Neural progenitor cell (in vitro differentiated cells): Measurements from ENCODE around the gene CREG1. TPM values are rescaled to one million over a fixed set of nuclear protein-coding genes. Genes with fewer than 3 reads are reported as not detected.
A peak's percentile ranks its signal among the peaks of the same experiment; 100 is the strongest.
"Not testable (repeated sequence)": the region's sequence is repeated elsewhere in the genome, so short reads cannot be mapped to it uniquely, and the experiment has no call there.

Experiments
- DNase-seq: peaks from one replicate; pipeline ENCODE4 v3.0.0-alpha.2; 2016; ENCODE audit warnings: low spot score
- H2AFZ ChIP-seq: fragments of 200-600 bp; sonication (generic); replicated peaks from 2 replicates; pipeline ENCODE4 v1.6.1; 2016; ENCODE audit warnings: antibody characterized with exemption
- H3F3A ChIP-seq: fragments of 200-600 bp; sonication (generic); 2 replicates; pipeline ENCODE4 v1.6.1; 2016; ENCODE audit warnings: antibody characterized with exemption, low read depth
- H3K27ac ChIP-seq: fragments of 200-600 bp; sonication (generic); 2 replicates; pipeline ENCODE4 v1.5.1; 2016; ENCODE audit warnings: mild to moderate bottlenecking
- H3K27me3 ChIP-seq: fragments of 200-600 bp; sonication (generic); 2 replicates; pipeline ENCODE4 v1.6.1; 2016; ENCODE audit warnings: mild to moderate bottlenecking, moderate library complexity
- H3K36me3 ChIP-seq: fragments of 200-600 bp; sonication (generic); 2 replicates; pipeline ENCODE4 v1.5.1; 2016
- H3K4me1 ChIP-seq: fragments of 200-600 bp; sonication (generic); 2 replicates; pipeline ENCODE4 v1.6.1; 2016; ENCODE audit warnings: mixed run types
- H3K4me2 ChIP-seq: fragments of 200-600 bp; sonication (generic); 2 replicates; pipeline ENCODE4 v1.6.1; 2016
- H3K4me3 ChIP-seq: fragments of 200-600 bp; sonication (generic); 2 replicates; pipeline ENCODE4 v1.5.1; 2016
- H3K79me2 ChIP-seq: fragments of 200-600 bp; sonication (generic); 2 replicates; pipeline ENCODE4 v1.6.1; 2016; ENCODE audit warnings: low read depth
- H3K9ac ChIP-seq: fragments of 200-600 bp; sonication (generic); 2 replicates; pipeline ENCODE4 v1.6.1; 2016
- H3K9me3 ChIP-seq: fragments of 200-600 bp; sonication (generic); 2 replicates; pipeline ENCODE4 v1.5.1; 2016; ENCODE audit warnings: low read depth
- H4K20me1 ChIP-seq: fragments of 200-600 bp; sonication (generic); 2 replicates; pipeline ENCODE4 v1.6.1; 2016; ENCODE audit warnings: low read depth
- H3K27ac Mint-ChIP-seq: 3 replicates; pipeline ENCODE4 v1.8.0; 2021; ENCODE audit warnings: mixed read lengths
- H3K27me3 Mint-ChIP-seq: 2 replicates; pipeline ENCODE4 v1.8.0; 2022; ENCODE audit warnings: low read depth, mild to moderate bottlenecking, inconsistent platforms, moderate library complexity, mixed read lengths; ENCODE audit not compliant: insufficient read depth
- H3K36me3 Mint-ChIP-seq: 3 replicates; pipeline ENCODE4 v1.8.0; 2021; ENCODE audit warnings: mixed read lengths
- H3K4me1 Mint-ChIP-seq: 3 replicates; pipeline ENCODE4 v1.8.0; 2021; ENCODE audit warnings: mixed read lengths
- H3K4me3 Mint-ChIP-seq: 3 replicates; pipeline ENCODE4 v1.8.0; 2021; ENCODE audit warnings: mild to moderate bottlenecking, moderate library complexity, mixed read lengths
- H3K9me3 Mint-ChIP-seq: 3 replicates; pipeline ENCODE4 v1.8.0; 2020; ENCODE audit warnings: mixed read lengths
- CTCF ChIP-seq: fragments of 200-600 bp; sonication (generic); IDR thresholded peaks from 2 replicates; pipeline ENCODE4 v1.5.1; 2017; ENCODE audit warnings: antibody characterized with exemption, mild to moderate bottlenecking
- EZH2 ChIP-seq: fragments of 200-600 bp; sonication (generic); IDR thresholded peaks from 2 replicates; pipeline ENCODE4 v1.6.1; 2017; ENCODE audit warnings: antibody characterized with exemption, mild to moderate bottlenecking, moderate library complexity
- EZH2phosphoT487 ChIP-seq: fragments of 200-600 bp; sonication (generic); IDR thresholded peaks from 2 replicates; pipeline ENCODE4 v1.6.1; 2017; ENCODE audit warnings: antibody characterized with exemption
- total RNA-seq: library from RNA; depleted of rRNA; stranded (reverse); fragments of >200 nt; gene quantifications from 2 replicates; pipeline ENCODE4 v1.2.3, GENCODE V29; 2015; ENCODE audit warnings: low replicate concordance

CREG1 gene
- total RNA-seq, 1 donor from 2014 or later, result 55.6 TPM

GRCh38 chr1:167578939-167579521 lies 25.5 kb upstream of the CREG1 start:
- Histone ChIP-seq H4K20me1 (no peaks in the 10 kb centered on the region), H3K79me2 (no peaks in the 10 kb centered on the region)

GRCh38 chr1:167575649-167576048 lies 22.1 kb upstream of the CREG1 start:
- Mint-ChIP-seq H3K36me3 (no peaks in the 10 kb centered on the region), H3K4me3 (no peak overlapping the region)
- no peak overlapping the region for H2AFZ ChIP-seq

More at GRCh38 chr1:167578939-167579521, 25.5 kb upstream of the CREG1 start:
- Histone ChIP-seq H2AFZ (peak overlapping the region; percentile 12), H3K36me3 (no peaks in the 10 kb centered on the region), H3K4me2 (no peak overlapping the region), H3F3A (no peaks in the 10 kb centered on the region), H3K27ac (no peak overlapping the region), H3K9ac (no peak overlapping the region), H3K27me3 (no peaks in the 10 kb centered on the region), H3K4me3 (no peak overlapping the region), H3K4me1 (no peaks in the 10 kb centered on the region), H3K9me3 (no peaks in the 10 kb centered on the region)
- peaks cover 2% of the 10 kb centered on the region for H3K27me3 Mint-ChIP-seq
- peaks cover 2% of the 10 kb centered on the region for H3K4me1 Mint-ChIP-seq
- DNase-seq, result no peak
- no peak overlapping the region for H3K27ac Mint-ChIP-seq
- H3K9me3 Mint-ChIP-seq, result no peaks in the 10 kb centered on the region
- no peaks in the 10 kb centered on the region for H3K36me3 Mint-ChIP-seq
- TF ChIP-seq EZH2, result no peak
- no peak for TF ChIP-seq CTCF
- TF ChIP-seq EZH2phosphoT487, result no peak
- no peak overlapping the region for H3K4me3 Mint-ChIP-seq

GRCh38 chr1:167573035-167573434 lies 19.5 kb upstream of the CREG1 start:
- peaks cover 6% of the 10 kb centered on the region for H3K4me1 Mint-ChIP-seq
- no peaks in the 10 kb centered on the region for H3K79me2 ChIP-seq
- H3K4me3 Mint-ChIP-seq, result no peak overlapping the region
- H3K9me3 Mint-ChIP-seq, result peaks cover 6% of the 10 kb centered on the region
- H3K27ac ChIP-seq, result no peak overlapping the region
- H3K36me3 ChIP-seq, result no peaks in the 10 kb centered on the region
- DNase-seq, result no peak
- H3K9me3 ChIP-seq, result no peaks in the 10 kb centered on the region
- no peak overlapping the region for H2AFZ ChIP-seq
- H4K20me1 ChIP-seq, result no peaks in the 10 kb centered on the region
- no peak overlapping the region for H3K4me2 ChIP-seq
- no peak overlapping the region for H3K9ac ChIP-seq
- H3K27ac Mint-ChIP-seq, result no peak overlapping the region
- no peak overlapping the region for H3K4me3 ChIP-seq
- no peaks in the 10 kb centered on the region for H3K27me3 ChIP-seq
- H3K36me3 Mint-ChIP-seq, result no peaks in the 10 kb centered on the region
- H3F3A ChIP-seq, result no peaks in the 10 kb centered on the region
- TF ChIP-seq CTCF (no peak), EZH2 (no peak), EZH2phosphoT487 (no peak)
- peaks cover 10% of the 10 kb centered on the region for H3K27me3 Mint-ChIP-seq
- H3K4me1 ChIP-seq, result no peaks in the 10 kb centered on the region

More at GRCh38 chr1:167575649-167576048, 22.1 kb upstream of the CREG1 start:
- Histone ChIP-seq H3K4me2 (no peak overlapping the region), H3F3A (no peaks in the 10 kb centered on the region), H3K9me3 (no peaks in the 10 kb centered on the region), H4K20me1 (no peaks in the 10 kb centered on the region), H3K9ac (no peak overlapping the region), H3K27me3 (no peaks in the 10 kb centered on the region), H3K4me1 (no peaks in the 10 kb centered on the region), H3K36me3 (no peaks in the 10 kb centered on the region), H3K27ac (no peak overlapping the region), H3K79me2 (no peaks in the 10 kb centered on the region), H3K4me3 (no peak overlapping the region)
- DNase-seq, result no peak
- no peak for TF ChIP-seq EZH2
- TF ChIP-seq CTCF, result no peak
- TF ChIP-seq EZH2phosphoT487, result no peak
- Mint-ChIP-seq H3K9me3 (peaks cover 4% of the 10 kb centered on the region), H3K4me1 (peaks cover 9% of the 10 kb centered on the region), H3K27ac (no peak overlapping the region), H3K27me3 (peaks cover 8% of the 10 kb centered on the region)

GRCh38 chr1:167570712-167571111 lies 17.1 kb upstream of the CREG1 start:
- not testable (repeated sequence) for H3K4me1 ChIP-seq, H3K9ac ChIP-seq, H3K27me3 Mint-ChIP-seq, H3F3A ChIP-seq, H4K20me1 ChIP-seq, DNase-seq, H3K27me3 ChIP-seq, H3K9me3 Mint-ChIP-seq, H3K36me3 Mint-ChIP-seq, H2AFZ ChIP-seq, H3K4me3 ChIP-seq, H3K9me3 ChIP-seq, H3K36me3 ChIP-seq, H3K27ac ChIP-seq, H3K79me2 ChIP-seq, H3K4me2 ChIP-seq
- peaks cover 25% of the 10 kb centered on the region for H3K4me1 Mint-ChIP-seq
- H3K27ac Mint-ChIP-seq, result peak overlapping the region; percentile 50
- H3K4me3 Mint-ChIP-seq, result peak overlapping the region; percentile 30
